Measurements from ENCODE around the gene EVA1A.

EVA1A gene

GRCh38 chr2:75545387-75545786 is 15.4 kb downstream of the EVA1A start:
- DNase-seq (ENCODE audit: low read depth in 2 of 3, low spot score in 1 of 3) = no peak

GRCh38 chr2:75543446-75543845 is 17.3 kb downstream of the EVA1A start:
- no peak for DNase-seq (ENCODE audit: low read depth in 2 of 3, low spot score in 1 of 3)

- no peak for DNase-seq (ENCODE audit: low read depth in 2 of 3, low spot score in 1 of 3)
Observed at GRCh38 chr2:75541430-75541829, 19.3 kb downstream of the EVA1A start.

- no peak for DNase-seq (ENCODE audit: low read depth in 2 of 3, low spot score in 1 of 3)
Observed at GRCh38 chr2:75540994-75541393, 19.7 kb downstream of the EVA1A start.

GRCh38 chr2:75539955-75540716 is 20.6 kb downstream of the EVA1A start:
- DNase-seq (ENCODE audit: low read depth in 2 of 3, low spot score in 1 of 3) = no peak

GRCh38 chr2:75538521-75539490 is 21.9 kb downstream of the EVA1A start:
- DNase-seq (ENCODE audit: low read depth in 2 of 3, low spot score in 1 of 3) = no peak

- no peak for DNase-seq (ENCODE audit: low read depth in 2 of 3, low spot score in 1 of 3)
Observed at GRCh38 chr2:75537658-75538057, 23.1 kb downstream of the EVA1A start.

GRCh38 chr2:75533135-75533534 is 27.6 kb downstream of the EVA1A start:
- no peak for DNase-seq (ENCODE audit: low read depth in 2 of 3, low spot score in 1 of 3)

GRCh38 chr2:75532488-75532887 is 28.3 kb downstream of the EVA1A start:
- DNase-seq (ENCODE audit: low read depth in 2 of 3, low spot score in 1 of 3) = no peak

- no peak for DNase-seq (ENCODE audit: low read depth in 2 of 3, low spot score in 1 of 3)
Observed at GRCh38 chr2:75528221-75528977, 32.3 kb downstream of the EVA1A start.

GRCh38 chr2:75527676-75528075 is 33.1 kb downstream of the EVA1A start:
- DNase-seq (ENCODE audit: low read depth in 2 of 3, low spot score in 1 of 3) = no peak

GRCh38 chr2:75526842-75527241 is 33.9 kb downstream of the EVA1A start:
- no peak for DNase-seq (ENCODE audit: low read depth in 2 of 3, low spot score in 1 of 3)

- no peak for DNase-seq (ENCODE audit: low read depth in 2 of 3, low spot score in 1 of 3)
Observed at GRCh38 chr2:75525434-75526310, 35.1 kb downstream of the EVA1A start.

- DNase-seq (ENCODE audit: low read depth in 2 of 3, low spot score in 1 of 3) = no peak
Observed at GRCh38 chr2:75524276-75524911, 36.3 kb downstream of the EVA1A start.

GRCh38 chr2:75523313-75524275 is 37.1 kb downstream of the EVA1A start:
- no peak for DNase-seq (ENCODE audit: low read depth in 2 of 3, low spot score in 1 of 3)

- no peak for DNase-seq (ENCODE audit: low read depth in 2 of 3, low spot score in 1 of 3)
Observed at GRCh38 chr2:75522543-75523312, 38.0 kb downstream of the EVA1A start.

- DNase-seq (ENCODE audit: low read depth in 2 of 3, low spot score in 1 of 3) = no peak
Observed at GRCh38 chr2:75521225-75521872, 39.4 kb downstream of the EVA1A start.

- DNase-seq (ENCODE audit: low read depth in 2 of 3, low spot score in 1 of 3) = no peak
Observed at GRCh38 chr2:75519843-75520242, 40.9 kb downstream of the EVA1A start.

Measured in stimulated activated CD4-positive, alpha-beta T cell treated with anti-CD3 and anti-CD28 coated beads, Interleukin-12 subunit alpha, Interleukin-12 subunit beta, amount 100 ng/mL, for 48 hours (primary cell).